Liver (tissue), 9 donors: Measurements from ENCODE around the gene GREM2. TPM values are rescaled to one million over a fixed set of nuclear protein-coding genes. Genes with fewer than 3 reads are reported as not detected.
A peak's percentile ranks its signal among the peaks of the same experiment; 100 is the strongest.

ENCODE experiments used
- DNase-seq: peaks from one replicate; pipeline ENCODE4 v3.0.0-alpha.2; 2017; ENCODE audit warnings: low spot score
- H3K27ac ChIP-seq, 2 donors: one replicate each; pipeline ENCODE4 v1.7.0; 2013; ENCODE audit warnings: inconsistent platforms in 2 of 2, low read length in 2 of 2, control low read depth in 1 of 2, low read depth in 1 of 2, mild to moderate bottlenecking in 1 of 2
- H3K27me3 ChIP-seq, 4 donors: one replicate each; pipeline versions ENCODE4 v1.6.1 to v1.7.0; 2013; ENCODE audit warnings: low read length in 3 of 4, inconsistent platforms in 1 of 4, mild to moderate bottlenecking in 1 of 4, moderate library complexity in 1 of 4; ENCODE audit not compliant: control insufficient read depth in 4 of 4, insufficient read depth in 4 of 4
- H3K36me3 ChIP-seq, 4 donors: one replicate each; pipeline versions ENCODE4 v1.6.1 to v1.7.0; 2013; ENCODE audit warnings: low read length in 3 of 4, mild to moderate bottlenecking in 3 of 4, low read depth in 1 of 4, moderate library complexity in 1 of 4; ENCODE audit not compliant: control insufficient read depth in 4 of 4, insufficient read depth in 3 of 4
- H3K4me1 ChIP-seq, 4 donors: one replicate each; pipeline versions ENCODE4 v1.6.1 to v1.7.0; 2013; ENCODE audit warnings: low read length in 3 of 4, mild to moderate bottlenecking in 3 of 4, moderate library complexity in 1 of 4; ENCODE audit not compliant: control insufficient read depth in 4 of 4, insufficient read depth in 4 of 4
- H3K4me3 ChIP-seq, 3 donors: one replicate each; pipeline versions ENCODE4 v1.6.1 to v1.7.0; 2013; ENCODE audit warnings: low read length in 3 of 3, control low read depth in 1 of 3, low read depth in 1 of 3, mild to moderate bottlenecking in 1 of 3
- H3K9ac ChIP-seq, 2 donors: one replicate each; pipeline ENCODE4 v1.7.0; 2013; ENCODE audit warnings: low read length in 2 of 2, mild to moderate bottlenecking in 2 of 2, moderate library complexity in 2 of 2, control low read depth in 1 of 2, low read depth in 1 of 2
- H3K9me3 ChIP-seq, 4 donors: one replicate each; pipeline versions ENCODE4 v1.6.1 to v1.7.0; 2013; ENCODE audit warnings: low read length in 3 of 4; ENCODE audit not compliant: control insufficient read depth in 4 of 4
- FOXA2 ChIP-seq: IDR thresholded peaks from 2 replicates; pipeline ENCODE4 v1.6.1; 2016; ENCODE audit warnings: antibody characterized with exemption
- HNF4A ChIP-seq, 2 donors: conservative IDR thresholded peaks; 2 replicates each; pipeline ENCODE4 v1.6.1; 2016; ENCODE audit warnings: antibody characterized with exemption in 2 of 2, mild to moderate bottlenecking in 2 of 2
- HNF4G ChIP-seq: IDR thresholded peaks from 2 replicates; pipeline ENCODE4 v1.6.1; 2016; ENCODE audit warnings: antibody characterized with exemption
- JUND ChIP-seq, 2 donors: IDR thresholded peaks; 2 replicates each; pipeline ENCODE4 v1.6.1; 2016; ENCODE audit warnings: antibody characterized with exemption in 2 of 2
- NR2F2 ChIP-seq: IDR thresholded peaks from 2 replicates; pipeline ENCODE4 v1.6.1; 2016; ENCODE audit warnings: antibody characterized with exemption
- RAD21 ChIP-seq, 2 donors: IDR thresholded peaks; 2 replicates each; pipeline ENCODE4 v1.6.1; 2016; ENCODE audit warnings: antibody characterized with exemption in 2 of 2, mild to moderate bottlenecking in 2 of 2
- RXRA ChIP-seq, 2 donors: IDR thresholded peaks; 2 replicates each; pipeline ENCODE4 v1.6.1; 2017 to 2018; ENCODE audit warnings: antibody characterized with exemption in 2 of 2, mild to moderate bottlenecking in 1 of 2
- TAF1 ChIP-seq: conservative IDR thresholded peaks from 2 replicates; pipeline ENCODE4 v1.6.1; 2016; ENCODE audit warnings: antibody characterized with exemption, mild to moderate bottlenecking
- YY1 ChIP-seq: IDR thresholded peaks from 2 replicates; pipeline ENCODE4 v1.6.1; 2016; ENCODE audit warnings: antibody characterized with exemption, mild to moderate bottlenecking
- WGBS: extraction: QIAGEN DNeasy Blood & Tissue Kit; methylation state at CpG from one replicate; pipeline ENCODE4 v1.1.7; 2013; 5-methylcytosine and 5-hydroxymethylcytosine counted together
- polyA plus RNA-seq, 2 donors: library from polyadenylated mRNA; stranded (reverse) in 1 of 2; unstranded in 1 of 2; fragments of 200-250 nt in 1 of 2; fragments of >200 nt in 1 of 2; fragmentation: Nextera tagmentation in 1 of 2; extraction: Ambion mirVana in 1 of 2; gene quantifications; one replicate each; pipeline versions ENCODE4 v1.2.1 to v1.2.3, GENCODE V29; 2013 to 2015
- total RNA-seq, 2 donors: library from RNA; depleted of rRNA; stranded (reverse); fragments of >200 nt; gene quantifications; one replicate each; pipeline ENCODE4 v1.2.3, GENCODE V29; 2014
- TF ChIP-seq, protein P1 (sequence below): fragments of 150-350 bp; IDR thresholded peaks from 2 replicates; pipeline ENCODE4 v1.5.1; 2017; ENCODE audit warnings: improper control_type of control experiment, low read depth, low read length; ENCODE audit not compliant: missing input control
- TF ChIP-seq, protein P2 (sequence below): IDR thresholded peaks from 2 replicates; pipeline ENCODE4 v1.6.1; 2016; ENCODE audit warnings: antibody characterized with exemption
- TF ChIP-seq, protein P3 (sequence below): IDR thresholded peaks from 2 replicates; pipeline ENCODE4 v1.6.1; 2016; ENCODE audit warnings: antibody characterized with exemption, mild to moderate bottlenecking
- donor health status: healthy.
- donor health status: healthy.
- donor health status: healthy.
- donor health status: healthy.
- donor health status: healthy.

The GREM2 gene
- total and polyA plus RNA-seq, 4 donors, result 0.19 to 19.5 (median 4.3) TPM

DNA sequence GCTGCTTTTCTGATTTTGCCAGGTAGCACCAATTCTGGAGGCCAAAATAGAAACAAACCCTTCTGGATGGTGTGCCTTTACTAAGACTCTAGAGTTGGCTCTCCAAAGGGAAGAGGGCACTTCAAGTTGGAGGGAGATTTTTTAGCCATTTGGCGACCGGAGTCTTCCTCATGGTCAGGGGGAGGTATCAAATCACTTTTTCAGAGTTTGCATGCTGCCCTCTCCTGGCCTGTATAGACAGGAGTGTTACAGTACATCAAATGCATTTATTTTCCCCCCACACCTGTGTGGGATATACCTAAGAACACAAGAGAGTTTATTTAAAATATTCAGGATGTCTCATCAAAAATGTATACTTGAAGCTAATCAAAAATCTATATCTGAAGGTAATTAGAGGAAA is 3.2 kb downstream of the GREM2 start:
- Histone ChIP-seq H3K4me3 (peak overlapping the region in 2 of 3 donors; percentile 23 to 55), H3K4me1 (peaks cover 3 to 32% (median 21%) of the 10 kb centered on the region in 4 donors), H3K9me3 (no peaks in the 10 kb centered on the region), H3K27me3 (no peaks in the 10 kb centered on the region), H3K36me3 (no peaks in the 10 kb centered on the region), H3K27ac (peak overlapping the region in 1 of 2 donors; percentile 98), H3K9ac (peak overlapping the region in 1 of 2 donors; percentile 36)
- 9% methylated on average over 2 of the region's 2 CpGs for WGBS
- DNase-seq, result no peak
- TF ChIP-seq TAF1 (no peak), HNF4A (conservative IDR thresholded peaks at IDR 0.05) (no peak), RXRA (IDR thresholded peaks at IDR 0.05) (no peak), NR2F2 (no peak), RAD21 (IDR thresholded peaks at IDR 0.05) (peak; percentile 76 to 80)
- TF ChIP-seq, protein P1, sequence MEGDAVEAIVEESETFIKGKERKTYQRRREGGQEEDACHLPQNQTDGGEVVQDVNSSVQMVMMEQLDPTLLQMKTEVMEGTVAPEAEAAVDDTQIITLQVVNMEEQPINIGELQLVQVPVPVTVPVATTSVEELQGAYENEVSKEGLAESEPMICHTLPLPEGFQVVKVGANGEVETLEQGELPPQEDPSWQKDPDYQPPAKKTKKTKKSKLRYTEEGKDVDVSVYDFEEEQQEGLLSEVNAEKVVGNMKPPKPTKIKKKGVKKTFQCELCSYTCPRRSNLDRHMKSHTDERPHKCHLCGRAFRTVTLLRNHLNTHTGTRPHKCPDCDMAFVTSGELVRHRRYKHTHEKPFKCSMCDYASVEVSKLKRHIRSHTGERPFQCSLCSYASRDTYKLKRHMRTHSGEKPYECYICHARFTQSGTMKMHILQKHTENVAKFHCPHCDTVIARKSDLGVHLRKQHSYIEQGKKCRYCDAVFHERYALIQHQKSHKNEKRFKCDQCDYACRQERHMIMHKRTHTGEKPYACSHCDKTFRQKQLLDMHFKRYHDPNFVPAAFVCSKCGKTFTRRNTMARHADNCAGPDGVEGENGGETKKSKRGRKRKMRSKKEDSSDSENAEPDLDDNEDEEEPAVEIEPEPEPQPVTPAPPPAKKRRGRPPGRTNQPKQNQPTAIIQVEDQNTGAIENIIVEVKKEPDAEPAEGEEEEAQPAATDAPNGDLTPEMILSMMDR, result peak; percentile 47

DNA sequence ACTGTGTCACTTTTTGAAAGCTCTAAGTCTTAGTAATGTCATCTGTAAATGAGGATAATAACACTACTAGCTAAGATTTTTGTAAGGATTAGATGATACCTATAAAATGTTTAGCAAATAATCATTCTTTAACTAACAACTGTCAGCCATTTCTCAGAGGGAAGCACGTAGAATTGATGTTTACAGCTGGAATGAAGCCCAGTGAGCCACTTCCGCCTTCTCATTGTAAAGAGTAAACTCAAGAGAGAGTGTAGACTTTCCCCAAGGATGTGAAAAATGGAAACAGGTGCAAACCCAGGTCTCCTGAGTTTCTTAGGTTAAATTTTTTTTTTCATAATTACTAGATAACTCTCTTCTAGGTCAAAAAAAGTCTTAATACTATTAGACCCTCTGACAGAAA is 4.9 kb downstream of the GREM2 start:
- WGBS, result 61% methylated on average over 2 of the region's 2 CpGs
- Histone ChIP-seq H3K4me1 (peaks cover 4 to 19% (median 10%) of the 10 kb centered on the region in 4 donors), H3K9me3 (no peaks in the 10 kb centered on the region), H3K9ac (no peak overlapping the region), H3K27ac (no peak overlapping the region), H3K27me3 (no peaks in the 10 kb centered on the region), H3K4me3 (no peak overlapping the region), H3K36me3 (no peaks in the 10 kb centered on the region)
- no peak for TF ChIP-seq FOXA2
- TF ChIP-seq TAF1, result no peak
- TF ChIP-seq, protein P1, result no peak
- TF ChIP-seq, protein P2, sequence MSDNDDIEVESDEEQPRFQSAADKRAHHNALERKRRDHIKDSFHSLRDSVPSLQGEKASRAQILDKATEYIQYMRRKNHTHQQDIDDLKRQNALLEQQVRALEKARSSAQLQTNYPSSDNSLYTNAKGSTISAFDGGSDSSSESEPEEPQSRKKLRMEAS, result no peak
- TF ChIP-seq RXRA (IDR thresholded peaks at IDR 0.05), result no peak
- no peak for TF ChIP-seq YY1
- TF ChIP-seq JUND (IDR thresholded peaks at IDR 0.05), result no peak
- no peak for TF ChIP-seq NR2F2
- no peak for TF ChIP-seq HNF4G
- TF ChIP-seq, protein P3, sequence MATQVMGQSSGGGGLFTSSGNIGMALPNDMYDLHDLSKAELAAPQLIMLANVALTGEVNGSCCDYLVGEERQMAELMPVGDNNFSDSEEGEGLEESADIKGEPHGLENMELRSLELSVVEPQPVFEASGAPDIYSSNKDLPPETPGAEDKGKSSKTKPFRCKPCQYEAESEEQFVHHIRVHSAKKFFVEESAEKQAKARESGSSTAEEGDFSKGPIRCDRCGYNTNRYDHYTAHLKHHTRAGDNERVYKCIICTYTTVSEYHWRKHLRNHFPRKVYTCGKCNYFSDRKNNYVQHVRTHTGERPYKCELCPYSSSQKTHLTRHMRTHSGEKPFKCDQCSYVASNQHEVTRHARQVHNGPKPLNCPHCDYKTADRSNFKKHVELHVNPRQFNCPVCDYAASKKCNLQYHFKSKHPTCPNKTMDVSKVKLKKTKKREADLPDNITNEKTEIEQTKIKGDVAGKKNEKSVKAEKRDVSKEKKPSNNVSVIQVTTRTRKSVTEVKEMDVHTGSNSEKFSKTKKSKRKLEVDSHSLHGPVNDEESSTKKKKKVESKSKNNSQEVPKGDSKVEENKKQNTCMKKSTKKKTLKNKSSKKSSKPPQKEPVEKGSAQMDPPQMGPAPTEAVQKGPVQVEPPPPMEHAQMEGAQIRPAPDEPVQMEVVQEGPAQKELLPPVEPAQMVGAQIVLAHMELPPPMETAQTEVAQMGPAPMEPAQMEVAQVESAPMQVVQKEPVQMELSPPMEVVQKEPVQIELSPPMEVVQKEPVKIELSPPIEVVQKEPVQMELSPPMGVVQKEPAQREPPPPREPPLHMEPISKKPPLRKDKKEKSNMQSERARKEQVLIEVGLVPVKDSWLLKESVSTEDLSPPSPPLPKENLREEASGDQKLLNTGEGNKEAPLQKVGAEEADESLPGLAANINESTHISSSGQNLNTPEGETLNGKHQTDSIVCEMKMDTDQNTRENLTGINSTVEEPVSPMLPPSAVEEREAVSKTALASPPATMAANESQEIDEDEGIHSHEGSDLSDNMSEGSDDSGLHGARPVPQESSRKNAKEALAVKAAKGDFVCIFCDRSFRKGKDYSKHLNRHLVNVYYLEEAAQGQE, result no peak
- no peak for TF ChIP-seq RAD21 (IDR thresholded peaks at IDR 0.05)
- no peak for DNase-seq
